ENCODE data around the gene TAF1D.
A peak's percentile ranks its signal among the peaks of the same experiment; 100 is the strongest.

TAF1D gene

GRCh38 chr11:93744669-93745004, 3.3 kb upstream of the TAF1D start:
- H3K4me3 ChIP-seq (replicated peaks; ENCODE audit: low read depth, low read length) = no peak overlapping the region
- DNase-seq (ENCODE audit: extremely low read depth, insufficient read length) = no peak
- H3K36me3 ChIP-seq (ENCODE audit: control insufficient read depth, insufficient read depth, low read length) = peaks cover 1% of the 10 kb centered on the region; the same call in 1 of the 2 replicates
- no peaks in the 10 kb centered on the region for H3K27me3 ChIP-seq (replicated peaks; ENCODE audit: control insufficient read depth, insufficient read depth, low read length)
- TF ChIP-seq CTCF (IDR thresholded peaks at IDR 0.05; ENCODE audit: insufficient read depth, low read length, poor library complexity, severe bottlenecking) = no peak

- Histone ChIP-seq H3K36me3 (ENCODE audit: control insufficient read depth, insufficient read depth, low read length) (peaks cover 3% of the 10 kb centered on the region), H3K4me3 (replicated peaks; ENCODE audit: low read depth, low read length) (no peak overlapping the region), H3K27me3 (replicated peaks; ENCODE audit: control insufficient read depth, insufficient read depth, low read length) (no peaks in the 10 kb centered on the region)
- DNase-seq (ENCODE audit: extremely low read depth, insufficient read length) = no peak
- TF ChIP-seq CTCF (IDR thresholded peaks at IDR 0.05; ENCODE audit: insufficient read depth, low read length, poor library complexity, severe bottlenecking) = no peak
Observed at GRCh38 chr11:93743291-93743690, 2.0 kb upstream of the TAF1D start.

- DNase-seq (ENCODE audit: extremely low read depth, insufficient read length) = no peak
- TF ChIP-seq CTCF (IDR thresholded peaks at IDR 0.05; ENCODE audit: insufficient read depth, low read length, poor library complexity, severe bottlenecking) = no peak
- peaks cover 6% of the 10 kb centered on the region for H3K36me3 ChIP-seq (ENCODE audit: control insufficient read depth, insufficient read depth, low read length)
Observed at GRCh38 chr11:93741882-93742226, 559 bp upstream of the TAF1D start.

GRCh38 chr11:93740730-93741093, 583 bp downstream of the TAF1D start:
- Histone ChIP-seq H3K36me3 (ENCODE audit: control insufficient read depth, insufficient read depth, low read length) (peaks cover 6% of the 10 kb centered on the region), H3K27me3 (replicated peaks; ENCODE audit: control insufficient read depth, insufficient read depth, low read length) (no peaks in the 10 kb centered on the region), H3K4me3 (replicated peaks; ENCODE audit: low read depth, low read length) (peak overlapping the region; percentile 99)
- DNase-seq (ENCODE audit: extremely low read depth, insufficient read length) = no peak
- TF ChIP-seq CTCF (IDR thresholded peaks at IDR 0.05; ENCODE audit: insufficient read depth, low read length, poor library complexity, severe bottlenecking) = no peak

More at GRCh38 chr11:93741882-93742226, 559 bp upstream of the TAF1D start:
- Histone ChIP-seq H3K4me3 (replicated peaks; ENCODE audit: low read depth, low read length) (peak overlapping the region; percentile 99), H3K27me3 (replicated peaks; ENCODE audit: control insufficient read depth, insufficient read depth, low read length) (no peaks in the 10 kb centered on the region)

GRCh38 chr11:93740031-93740729, 1.1 kb downstream of the TAF1D start:
- Histone ChIP-seq H3K36me3 (ENCODE audit: control insufficient read depth, insufficient read depth, low read length) (peaks cover 9% of the 10 kb centered on the region), H3K4me3 (replicated peaks; ENCODE audit: low read depth, low read length) (peak overlapping the region; percentile 99)

More at GRCh38 chr11:93740031-93740729, 1.1 kb downstream of the TAF1D start:
- DNase-seq (ENCODE audit: extremely low read depth, insufficient read length) = peak; percentile 59
- H3K27me3 ChIP-seq (replicated peaks; ENCODE audit: control insufficient read depth, insufficient read depth, low read length) = no peaks in the 10 kb centered on the region
- no peak for TF ChIP-seq CTCF (IDR thresholded peaks at IDR 0.05; ENCODE audit: insufficient read depth, low read length, poor library complexity, severe bottlenecking)

Measured in GM06990 (cell line).